T-helper 1 cell treated with Interleukin-12 subunit alpha and Interleukin-12 subunit beta and Interleukin-4 antibody, amounts not matched to agents 30 μg/mL and 1 μg/mL, for 36 hours (primary cell): ENCODE results near the gene TGM4.

ENCODE experiments used
- H3K27ac Mint-ChIP-seq: one replicate; pipeline ENCODE4 v1.8.0; 2021; ENCODE audit warnings: mild to moderate bottlenecking, mixed read lengths
- H3K27me3 Mint-ChIP-seq: one replicate; pipeline ENCODE4 v1.8.0; 2021; ENCODE audit warnings: low read depth, mixed read lengths
- H3K36me3 Mint-ChIP-seq: one replicate; pipeline ENCODE4 v1.8.0; 2021; ENCODE audit warnings: low read depth, mixed read lengths
- H3K4me1 Mint-ChIP-seq: one replicate; pipeline ENCODE4 v1.8.0; 2021; ENCODE audit warnings: low read depth, mixed read lengths
- H3K4me3 Mint-ChIP-seq: one replicate; pipeline ENCODE4 v1.8.0; 2021; ENCODE audit warnings: mild to moderate bottlenecking, moderate library complexity, mixed read lengths
- H3K9me3 Mint-ChIP-seq: one replicate; pipeline ENCODE4 v1.8.0; 2021; ENCODE audit warnings: mixed read lengths

The TGM4 gene

GRCh38 chr3:44892689-44893088, 18.3 kb downstream of the TGM4 start:
- Mint-ChIP-seq H3K27ac (no peak overlapping the region), H3K27me3 (no peaks in the 10 kb centered on the region), H3K4me3 (no peak overlapping the region), H3K36me3 (no peaks in the 10 kb centered on the region), H3K4me1 (no peaks in the 10 kb centered on the region), H3K9me3 (no peaks in the 10 kb centered on the region)

GRCh38 chr3:44893097-44893496, 18.7 kb downstream of the TGM4 start:
- H3K4me1 Mint-ChIP-seq = no peaks in the 10 kb centered on the region
- H3K27me3 Mint-ChIP-seq = no peaks in the 10 kb centered on the region
- no peak overlapping the region for H3K4me3 Mint-ChIP-seq
- H3K9me3 Mint-ChIP-seq = no peaks in the 10 kb centered on the region
- H3K27ac Mint-ChIP-seq = no peak overlapping the region
- no peaks in the 10 kb centered on the region for H3K36me3 Mint-ChIP-seq

- Mint-ChIP-seq H3K36me3 (no peaks in the 10 kb centered on the region), H3K27ac (no peak overlapping the region)
Measured at GRCh38 chr3:44894485-44894884, 20.1 kb downstream of the TGM4 start.

GRCh38 chr3:44896440-44896839, 22.0 kb downstream of the TGM4 start:
- H3K27ac Mint-ChIP-seq = no peak overlapping the region
- H3K4me3 Mint-ChIP-seq = no peak overlapping the region

More at GRCh38 chr3:44894485-44894884, 20.1 kb downstream of the TGM4 start:
- Mint-ChIP-seq H3K4me1 (no peaks in the 10 kb centered on the region), H3K9me3 (no peaks in the 10 kb centered on the region), H3K27me3 (no peaks in the 10 kb centered on the region), H3K4me3 (no peak overlapping the region)

GRCh38 chr3:44899683-44900367, 25.4 kb downstream of the TGM4 start:
- Mint-ChIP-seq H3K9me3 (no peaks in the 10 kb centered on the region), H3K27ac (no peak overlapping the region), H3K27me3 (no peaks in the 10 kb centered on the region), H3K4me3 (no peak overlapping the region), H3K4me1 (peaks cover 3% of the 10 kb centered on the region), H3K36me3 (no peaks in the 10 kb centered on the region)

More at GRCh38 chr3:44896440-44896839, 22.0 kb downstream of the TGM4 start:
- no peaks in the 10 kb centered on the region for H3K27me3 Mint-ChIP-seq
- H3K36me3 Mint-ChIP-seq = no peaks in the 10 kb centered on the region
- no peaks in the 10 kb centered on the region for H3K9me3 Mint-ChIP-seq
- H3K4me1 Mint-ChIP-seq = peaks cover 3% of the 10 kb centered on the region

GRCh38 chr3:44902628-44903027, 28.2 kb downstream of the TGM4 start:
- H3K9me3 Mint-ChIP-seq = no peaks in the 10 kb centered on the region
- no peak overlapping the region for H3K27ac Mint-ChIP-seq
- H3K36me3 Mint-ChIP-seq = no peaks in the 10 kb centered on the region
- no peak overlapping the region for H3K4me3 Mint-ChIP-seq
- peaks cover 3% of the 10 kb centered on the region for H3K4me1 Mint-ChIP-seq
- H3K27me3 Mint-ChIP-seq = no peaks in the 10 kb centered on the region

- Mint-ChIP-seq H3K9me3 (no peaks in the 10 kb centered on the region), H3K27me3 (no peaks in the 10 kb centered on the region), H3K27ac (no peak overlapping the region), H3K4me3 (no peak overlapping the region), H3K36me3 (no peaks in the 10 kb centered on the region), H3K4me1 (peaks cover 3% of the 10 kb centered on the region)
Measured at GRCh38 chr3:44903314-44903713, 28.9 kb downstream of the TGM4 start.

- Mint-ChIP-seq H3K27me3 (no peaks in the 10 kb centered on the region), H3K4me3 (no peak overlapping the region), H3K4me1 (peaks cover 3% of the 10 kb centered on the region)
Measured at GRCh38 chr3:44903751-44904150, 29.3 kb downstream of the TGM4 start.

GRCh38 chr3:44905446-44906157, 31.2 kb downstream of the TGM4 start:
- Mint-ChIP-seq H3K36me3 (no peaks in the 10 kb centered on the region), H3K9me3 (no peaks in the 10 kb centered on the region), H3K4me3 (no peak overlapping the region), H3K4me1 (no peaks in the 10 kb centered on the region), H3K27me3 (peaks cover 6% of the 10 kb centered on the region), H3K27ac (no peak overlapping the region)

More at GRCh38 chr3:44903751-44904150, 29.3 kb downstream of the TGM4 start:
- Mint-ChIP-seq H3K9me3 (no peaks in the 10 kb centered on the region), H3K27ac (no peak overlapping the region), H3K36me3 (no peaks in the 10 kb centered on the region)

GRCh38 chr3:44906997-44907396, 32.6 kb downstream of the TGM4 start:
- Mint-ChIP-seq H3K9me3 (no peaks in the 10 kb centered on the region), H3K27ac (no peak overlapping the region), H3K36me3 (no peaks in the 10 kb centered on the region), H3K4me3 (no peak overlapping the region), H3K4me1 (no peaks in the 10 kb centered on the region), H3K27me3 (peaks cover 6% of the 10 kb centered on the region)

- peaks cover 6% of the 10 kb centered on the region for H3K27me3 Mint-ChIP-seq
- no peak overlapping the region for H3K27ac Mint-ChIP-seq
- H3K36me3 Mint-ChIP-seq = no peaks in the 10 kb centered on the region
- H3K9me3 Mint-ChIP-seq = no peaks in the 10 kb centered on the region
- H3K4me1 Mint-ChIP-seq = no peaks in the 10 kb centered on the region
- no peak overlapping the region for H3K4me3 Mint-ChIP-seq
Measured at GRCh38 chr3:44907612-44908011, 33.2 kb downstream of the TGM4 start.

GRCh38 chr3:44909063-44909462, 34.7 kb downstream of the TGM4 start:
- no peak overlapping the region for H3K27ac Mint-ChIP-seq
- H3K4me3 Mint-ChIP-seq = no peak overlapping the region
- H3K4me1 Mint-ChIP-seq = no peaks in the 10 kb centered on the region
- no peaks in the 10 kb centered on the region for H3K9me3 Mint-ChIP-seq
- peaks cover 6% of the 10 kb centered on the region for H3K27me3 Mint-ChIP-seq
- H3K36me3 Mint-ChIP-seq = no peaks in the 10 kb centered on the region

- Mint-ChIP-seq H3K9me3 (no peaks in the 10 kb centered on the region), H3K27me3 (peaks cover 6% of the 10 kb centered on the region), H3K4me1 (no peaks in the 10 kb centered on the region), H3K4me3 (no peak overlapping the region), H3K27ac (no peak overlapping the region), H3K36me3 (no peaks in the 10 kb centered on the region)
Measured at GRCh38 chr3:44910693-44911092, 36.3 kb downstream of the TGM4 start.

GRCh38 chr3:44913868-44914468, 39.6 kb downstream of the TGM4 start:
- H3K4me3 Mint-ChIP-seq = no peak overlapping the region
- H3K9me3 Mint-ChIP-seq = no peaks in the 10 kb centered on the region
- peaks cover 6% of the 10 kb centered on the region for H3K27me3 Mint-ChIP-seq
- no peak overlapping the region for H3K27ac Mint-ChIP-seq
- H3K4me1 Mint-ChIP-seq = no peaks in the 10 kb centered on the region
- H3K36me3 Mint-ChIP-seq = no peaks in the 10 kb centered on the region

- Mint-ChIP-seq H3K9me3 (no peaks in the 10 kb centered on the region), H3K27me3 (no peaks in the 10 kb centered on the region), H3K36me3 (no peaks in the 10 kb centered on the region), H3K4me1 (no peaks in the 10 kb centered on the region), H3K27ac (no peak overlapping the region), H3K4me3 (no peak overlapping the region)
Measured at GRCh38 chr3:44914936-44915335, 40.5 kb downstream of the TGM4 start.
